Stimulated activated CD8-positive, alpha-beta memory T cell treated with anti-CD3 and anti-CD28 coated beads, Interleukin-15, amount 100 ng/mL, for 48 hours (primary cell): ENCODE data around the gene UBQLN4.
"Not testable (repeated sequence)": the region's sequence is repeated elsewhere in the genome, so short reads cannot be mapped to it uniquely, and the experiment has no call there.

Source experiments
- DNase-seq, 2 donors: peaks; one replicate each; pipeline ENCODE4 v3.0.0-alpha.2; 2020; ENCODE audit warnings: low read depth in 2 of 2

The UBQLN4 gene

DNA sequence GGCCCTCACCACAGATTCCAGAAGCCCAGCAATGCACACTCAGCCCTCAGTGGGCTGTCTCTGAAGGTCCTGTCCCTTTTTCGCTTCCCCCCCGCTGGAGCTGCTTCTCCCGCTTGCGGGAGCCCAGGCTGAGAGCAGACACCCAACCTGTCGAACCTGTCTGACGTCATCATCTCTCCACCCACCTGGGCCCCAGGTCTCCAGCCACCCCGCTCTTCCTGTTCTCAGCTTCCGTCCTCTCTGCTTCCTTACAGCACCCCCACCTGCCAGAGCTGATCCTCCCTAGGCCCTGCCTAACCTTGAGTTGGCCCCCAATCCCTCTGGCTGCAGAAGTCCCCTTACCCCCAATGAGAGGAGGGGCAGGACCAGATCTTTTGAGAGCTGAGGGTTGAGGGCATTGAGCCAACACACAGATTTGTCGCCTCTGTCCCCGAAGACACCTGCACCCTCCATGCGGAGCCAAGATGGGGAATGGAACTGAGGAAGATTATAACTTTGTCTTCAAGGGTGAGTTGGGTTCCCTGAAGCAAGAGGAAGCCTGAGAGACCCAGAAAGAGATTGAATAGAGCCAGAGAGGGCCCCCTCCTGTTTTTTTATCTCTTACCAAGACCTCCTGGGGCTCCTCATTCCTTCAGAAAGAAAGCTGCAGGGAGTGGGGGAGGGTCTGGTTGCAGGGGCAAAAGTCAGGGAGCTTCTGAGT lies 7.5 kb upstream of the UBQLN4 start, which contains the start of gene RAB25:
Gene RAB25 (plus strand): TSS at position 224 of the 700 bp plus-strand sequence. CDS start 241 bp downstream, at position 465.
- no peak for DNase-seq

DNA sequence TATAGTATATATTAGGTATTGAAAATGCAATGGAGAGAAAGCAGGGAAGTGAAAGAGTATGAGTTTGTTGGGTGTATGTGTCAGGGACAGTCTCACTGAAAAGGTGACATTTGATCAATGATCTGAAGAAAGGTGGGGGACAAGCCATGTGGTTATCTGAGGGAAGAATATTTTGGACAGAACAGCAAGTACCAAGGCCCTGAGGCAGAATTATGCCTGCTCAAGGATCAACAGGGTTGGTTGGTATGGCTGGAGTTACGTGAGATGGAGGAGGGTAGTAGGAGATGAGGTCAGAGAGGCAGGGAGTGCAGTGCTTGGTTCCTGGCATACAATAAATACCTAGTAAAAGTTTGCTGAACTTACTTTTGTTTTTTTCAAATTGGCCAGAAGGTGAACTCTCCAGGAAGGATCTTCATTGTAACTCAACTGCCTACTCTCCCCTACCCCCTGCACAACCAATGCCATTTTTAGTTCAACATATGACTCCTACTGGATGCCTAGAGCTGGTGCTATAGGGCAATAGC lies 2.8 kb upstream of the UBQLN4 start:
- no peak for DNase-seq

DNA sequence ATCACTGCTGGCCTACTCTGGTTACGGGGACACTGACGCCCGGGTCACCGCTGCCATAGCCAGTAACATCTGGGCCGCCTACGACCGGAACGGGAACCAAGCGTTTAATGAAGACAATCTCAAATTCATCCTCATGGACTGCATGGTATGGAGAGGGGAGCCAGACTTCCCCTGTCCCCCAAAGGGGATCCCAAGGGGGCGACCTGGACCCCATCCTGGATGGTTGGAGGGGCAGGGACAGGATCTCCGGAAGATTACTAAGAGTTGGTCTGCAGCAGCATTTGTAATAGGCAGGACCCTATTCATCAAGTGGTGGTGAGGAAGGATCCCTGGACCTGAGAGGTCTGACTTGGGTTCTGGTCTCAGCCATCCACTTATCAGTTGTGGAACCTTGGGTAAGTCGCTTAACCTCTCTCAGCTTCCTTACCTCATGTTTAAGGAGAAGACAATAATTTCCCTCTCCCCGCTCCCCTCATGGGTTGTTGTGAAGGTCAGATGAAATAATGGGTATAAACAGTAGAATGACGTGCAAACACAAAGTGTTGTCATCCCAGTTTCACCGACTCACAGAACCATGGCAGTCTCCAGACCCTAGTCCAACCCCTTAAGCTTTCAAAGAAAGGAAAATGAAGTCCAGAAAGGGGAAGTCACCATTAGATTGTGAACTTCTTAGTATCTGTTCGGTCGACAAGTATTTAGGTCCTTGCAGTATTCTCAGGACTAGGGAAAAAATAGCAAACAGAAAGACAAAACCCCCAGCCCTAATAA lies 1.9 kb upstream of the UBQLN4 start:
- no peak for DNase-seq

DNA sequence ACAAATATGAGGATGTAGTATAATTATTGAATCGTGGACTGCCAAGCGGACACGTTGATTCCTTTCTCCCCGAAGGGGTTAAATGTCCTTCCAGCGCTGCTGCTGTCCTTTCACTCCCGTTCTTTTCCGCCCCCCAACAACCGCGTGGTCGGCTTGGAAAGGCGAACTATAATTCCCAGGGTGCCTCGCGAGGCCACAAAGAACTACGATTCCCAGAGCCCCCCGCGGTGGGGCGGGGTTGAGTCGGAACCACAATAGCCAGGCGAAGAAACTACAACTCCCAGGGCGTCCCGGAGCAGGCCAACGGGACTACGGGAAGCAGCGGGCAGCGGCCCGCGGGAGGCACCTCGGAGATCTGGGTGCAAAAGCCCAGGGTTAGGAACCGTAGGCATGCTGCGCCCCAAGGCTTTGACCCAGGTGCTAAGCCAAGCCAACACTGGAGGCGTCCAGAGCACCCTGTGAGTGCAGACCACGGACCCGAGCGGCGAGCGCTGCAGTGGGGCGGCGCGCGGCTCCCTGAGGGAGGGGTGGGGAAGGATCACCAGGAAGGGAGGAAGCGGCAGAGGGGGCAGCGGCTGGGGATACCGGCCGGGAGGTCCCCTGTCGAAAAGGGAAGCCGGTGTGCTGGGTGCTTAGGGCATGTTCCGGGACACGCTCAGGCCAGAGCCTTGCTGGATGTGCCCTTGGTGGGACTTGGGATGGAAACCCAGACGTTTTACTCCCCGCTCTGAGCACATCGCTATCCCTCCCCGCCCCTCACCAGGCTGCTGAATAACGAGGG lies 1.1 kb upstream of the UBQLN4 start, which contains the start of gene LAMTOR2:
Gene LAMTOR2 (plus strand): TSS at position 283 of the 781 bp plus-strand sequence. CDS start 108 bp downstream, at position 391.
- DNase-seq, result peak; percentile 93 to 94

DNA sequence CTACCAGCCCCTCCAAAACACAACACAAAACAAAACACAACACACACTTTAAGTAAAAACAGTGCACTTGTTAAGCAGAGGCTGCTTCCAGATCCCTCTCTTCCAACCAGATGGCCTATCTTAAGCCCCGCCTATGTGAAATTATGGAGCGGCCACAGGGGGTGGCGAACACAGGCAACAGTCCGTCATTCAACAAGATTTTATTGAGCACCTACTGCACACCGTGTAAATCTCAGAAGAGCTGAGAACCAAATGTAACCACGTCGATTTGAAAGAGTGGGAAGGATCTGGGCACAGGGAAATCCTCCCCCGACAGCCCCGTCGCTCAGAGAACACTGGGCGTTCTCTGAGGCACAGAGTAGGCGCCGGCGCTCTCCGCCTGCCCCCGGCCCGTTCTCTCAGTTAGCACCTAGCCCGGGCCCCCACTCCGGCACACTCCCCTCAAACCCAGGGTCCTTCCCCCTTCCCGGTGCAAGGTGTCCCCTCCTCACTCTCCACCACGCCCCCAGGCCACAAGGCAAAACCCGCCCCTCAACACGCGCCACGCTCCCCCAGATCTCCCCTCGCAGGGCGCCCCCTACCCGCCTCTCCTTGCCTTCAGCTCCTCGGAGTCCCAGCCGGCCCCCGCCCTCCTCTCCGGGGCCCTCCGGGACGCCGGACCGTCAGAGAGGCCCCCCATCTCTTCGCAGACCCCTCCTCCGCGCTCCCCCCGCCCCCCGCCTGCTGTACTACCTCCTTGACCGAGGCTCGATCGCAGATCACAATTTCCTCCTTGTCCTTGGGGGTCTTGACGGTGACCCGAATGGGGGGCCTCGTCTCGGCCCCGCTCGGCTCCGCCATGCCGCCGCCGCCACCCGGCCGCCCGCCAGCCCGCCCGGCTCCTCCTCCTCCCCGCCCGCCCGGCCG lies 483 bp downstream of the UBQLN4 start:
- peak; percentile 47 to 55 for DNase-seq

DNA sequence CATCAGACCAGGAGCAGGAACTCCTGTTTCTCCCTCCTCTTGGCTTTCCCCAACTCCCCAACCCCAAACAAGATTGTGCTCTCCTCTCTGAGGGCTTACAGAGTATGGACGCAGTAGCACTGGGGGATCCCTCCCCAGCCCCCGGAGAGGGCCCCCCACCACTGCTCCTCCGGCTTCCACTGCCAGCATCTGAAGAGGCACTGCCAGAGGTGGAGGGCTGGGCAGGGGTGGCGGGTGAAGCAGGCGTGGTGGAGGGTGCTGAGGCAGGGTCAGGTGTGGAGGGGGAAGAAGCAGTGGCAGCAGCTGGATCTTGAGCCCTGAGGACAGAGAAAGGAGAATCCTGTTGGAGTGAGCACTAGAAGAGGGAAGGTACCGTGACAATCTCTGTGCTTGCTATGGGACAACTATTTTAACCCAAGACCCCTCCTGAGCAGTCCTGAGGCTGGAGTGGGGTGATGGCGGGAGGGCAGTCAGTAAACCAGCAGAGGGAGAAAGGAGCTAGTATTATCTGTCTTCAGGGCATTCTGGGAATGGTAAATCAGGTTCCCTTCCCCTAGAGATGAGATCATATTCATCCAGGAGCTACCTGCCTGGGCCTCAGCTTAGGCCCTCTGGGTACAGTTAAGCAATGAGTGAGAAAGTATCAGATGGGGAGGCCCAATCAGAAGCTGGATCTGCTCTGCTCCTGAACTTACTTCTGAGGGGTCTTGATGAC lies 2.4 kb downstream of the UBQLN4 start:
- DNase-seq, result no peak

DNA sequence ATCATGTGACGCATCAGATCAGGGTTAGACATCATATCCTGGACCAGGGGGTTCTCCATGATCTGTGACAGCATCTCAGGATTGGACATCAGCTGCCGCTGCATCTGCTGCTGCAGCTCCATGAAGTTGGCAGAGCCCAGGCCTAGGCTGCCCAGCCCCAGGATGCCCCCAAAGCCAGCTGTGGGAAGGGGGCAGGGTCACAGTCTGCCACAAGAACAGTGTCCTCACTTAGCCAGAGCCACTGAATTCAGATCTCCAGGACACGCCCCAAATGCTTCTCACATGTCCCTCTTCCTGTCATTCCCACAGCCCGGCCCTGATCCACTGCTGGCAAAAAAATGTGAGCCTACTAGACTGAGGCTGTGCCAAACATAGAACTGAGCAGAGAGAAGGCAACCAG lies 3.2 kb downstream of the UBQLN4 start:
- no peak for DNase-seq

DNA sequence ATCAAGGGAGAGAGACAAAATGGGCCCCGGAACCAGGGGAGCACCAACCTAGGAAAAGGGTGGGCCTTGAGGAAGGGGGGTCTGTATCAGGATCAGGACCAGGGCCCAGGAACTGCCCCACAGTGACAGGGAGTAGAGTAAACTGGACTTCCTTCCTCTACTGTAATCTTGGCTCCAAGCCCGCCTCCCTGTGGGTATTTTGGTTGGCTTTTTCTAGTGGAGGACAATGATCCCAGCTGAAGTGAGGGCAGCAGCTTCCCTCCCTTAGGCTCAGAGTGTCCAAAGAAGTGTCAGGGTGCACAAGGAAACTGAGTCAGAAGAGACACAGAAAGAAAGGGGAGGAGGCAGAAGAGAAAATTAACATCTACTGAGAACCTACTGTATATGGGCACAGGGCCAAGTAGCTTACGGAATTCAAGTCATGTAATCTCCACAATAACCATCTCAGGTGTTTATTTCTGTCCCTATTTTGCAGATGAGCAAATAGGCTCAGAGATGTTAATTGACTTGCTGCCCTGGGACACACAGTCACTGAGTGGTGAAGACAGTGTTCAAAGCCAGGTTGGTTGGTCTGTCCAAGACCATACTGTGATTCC lies 4.8 kb downstream of the UBQLN4 start:
- no peak for DNase-seq

DNA sequence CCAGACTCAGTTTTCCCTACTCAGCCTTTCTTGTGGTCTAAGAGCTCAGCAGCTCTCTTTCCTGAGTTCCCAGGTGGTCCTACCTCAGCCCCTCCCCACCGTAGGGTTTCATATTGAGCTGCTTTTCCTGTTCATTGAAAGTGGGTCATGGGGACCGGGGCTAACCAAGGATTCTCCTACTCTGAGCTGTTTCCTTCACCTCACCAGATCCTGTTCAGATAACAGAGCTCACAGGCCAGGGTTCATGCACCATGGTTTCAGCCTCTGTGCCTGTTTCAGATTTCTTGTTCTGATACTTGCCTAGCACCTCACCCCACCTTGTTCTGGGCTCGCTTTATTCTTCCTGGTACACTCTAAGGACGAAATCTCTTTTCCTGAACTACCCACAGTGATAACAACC lies 8.5 kb downstream of the UBQLN4 start:
- DNase-seq, result no peak

DNA sequence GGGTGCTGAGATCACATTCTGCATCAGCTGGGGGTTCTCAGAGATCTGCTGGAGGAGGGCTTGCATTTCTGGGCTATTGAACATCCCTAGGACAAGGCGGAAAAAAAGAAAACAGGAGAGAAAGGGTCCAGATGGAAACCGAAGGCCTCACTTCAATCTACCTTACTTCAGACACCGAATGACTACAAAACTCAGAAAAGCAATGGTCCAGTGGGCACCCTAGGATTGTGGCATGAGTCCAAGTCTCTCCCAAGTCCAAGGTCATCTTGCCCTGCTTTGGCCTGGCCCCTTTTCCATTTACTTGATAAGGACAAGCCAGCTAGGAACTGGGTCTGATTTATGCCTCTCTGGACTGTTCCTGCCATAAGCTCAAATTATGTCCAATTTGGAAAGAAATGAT lies 10.8 kb downstream of the UBQLN4 start:
- DNase-seq, result no peak

DNA sequence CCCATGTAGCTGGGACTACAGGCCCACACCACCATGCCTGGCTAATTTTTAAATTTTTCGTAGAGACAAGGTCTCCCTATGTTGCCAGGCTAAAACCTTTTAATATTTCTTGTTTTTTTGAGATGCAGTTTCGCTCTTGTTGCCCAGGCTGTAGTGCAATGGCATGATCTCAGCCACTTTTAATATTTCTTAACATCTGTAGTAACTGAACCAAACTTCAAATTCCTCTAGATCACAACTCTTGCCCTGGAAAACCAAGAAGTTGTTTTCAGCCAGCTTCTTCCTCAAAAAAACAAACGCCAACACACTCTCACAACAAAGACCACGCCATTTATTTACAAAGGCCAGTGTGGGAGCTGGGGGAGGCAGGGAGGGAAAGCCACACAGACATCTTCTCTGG lies 18.6 kb downstream of the UBQLN4 start:
- DNase-seq, result not testable (repeated sequence)

DNA sequence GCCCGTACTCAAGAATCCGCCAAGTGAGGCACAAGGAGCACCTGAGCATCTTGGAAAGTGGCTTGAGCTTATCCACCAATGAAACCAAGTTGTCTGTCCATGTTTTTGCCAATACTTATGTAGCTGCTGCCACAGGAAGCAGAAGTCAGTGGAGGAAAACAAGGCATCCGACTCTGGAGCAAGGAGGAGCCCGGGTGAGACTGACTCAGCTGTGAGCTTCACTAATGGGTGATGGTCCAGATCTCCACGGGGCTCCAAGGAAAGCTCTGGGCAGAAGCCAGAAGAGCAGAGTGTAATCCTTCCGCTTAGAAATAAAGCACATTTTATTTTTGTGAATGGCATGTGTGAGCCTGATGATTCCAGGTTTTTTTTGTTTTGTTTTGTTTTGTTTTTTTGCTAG lies 20.6 kb downstream of the UBQLN4 start:
- no peak for DNase-seq

DNA sequence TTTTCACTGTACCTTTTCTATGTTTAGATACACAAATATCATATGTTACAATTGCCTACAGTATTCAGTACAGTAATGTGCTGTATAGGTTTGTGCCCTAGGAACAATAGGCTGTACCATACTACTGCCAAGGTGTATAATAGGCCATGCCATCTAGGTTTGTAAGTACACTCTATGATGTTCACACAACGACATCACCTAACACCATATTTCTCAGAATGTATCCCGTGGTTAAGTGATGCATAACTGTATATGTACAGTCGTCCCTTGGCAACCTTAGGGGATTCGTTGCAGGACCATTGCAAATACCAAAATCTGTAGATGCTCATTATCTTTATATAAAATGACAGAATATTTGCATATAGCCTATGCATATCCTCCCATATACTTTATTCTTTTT lies 27.0 kb downstream of the UBQLN4 start:
- no peak for DNase-seq

DNA sequence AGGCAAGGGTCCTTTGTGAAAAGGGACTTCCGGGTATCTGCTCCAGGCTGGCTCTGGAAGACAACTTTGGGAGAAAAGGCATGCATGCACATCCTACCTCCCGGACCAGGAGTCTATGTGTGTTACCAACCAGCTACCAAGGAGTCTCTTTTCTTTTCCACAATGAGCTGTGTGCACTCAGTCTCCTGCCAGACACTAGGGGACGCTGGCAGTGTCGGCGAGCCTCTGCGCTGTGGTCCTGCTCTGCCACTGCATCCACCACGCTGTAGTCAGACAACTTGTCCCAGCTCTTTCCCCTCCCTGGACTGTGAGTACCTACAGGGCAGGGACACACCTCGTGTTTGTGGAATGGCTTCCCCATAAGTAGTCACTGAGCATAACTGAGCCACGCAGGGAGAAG lies 27.7 kb downstream of the UBQLN4 start:
- DNase-seq, result peak; percentile 18 to 24

DNA sequence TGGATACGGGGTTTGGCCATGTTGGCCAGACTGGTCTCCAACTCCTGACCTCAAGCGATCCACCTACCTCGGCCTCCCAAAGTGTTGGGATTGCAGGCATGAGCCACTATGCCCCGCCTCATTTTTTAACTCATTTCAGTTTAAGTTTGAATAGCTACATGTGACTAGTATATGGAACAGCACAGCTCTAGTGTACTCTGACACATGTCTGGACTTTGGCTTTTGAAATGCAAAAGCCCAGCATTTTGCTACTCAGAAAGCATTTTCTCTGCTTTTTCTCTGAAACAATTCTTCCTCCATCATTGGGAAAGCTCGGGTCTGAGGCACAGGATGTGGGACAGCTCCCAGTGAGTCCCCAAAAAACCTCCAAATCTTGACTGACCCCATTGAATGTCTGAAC lies 28.8 kb downstream of the UBQLN4 start:
- no peak for DNase-seq

DNA sequence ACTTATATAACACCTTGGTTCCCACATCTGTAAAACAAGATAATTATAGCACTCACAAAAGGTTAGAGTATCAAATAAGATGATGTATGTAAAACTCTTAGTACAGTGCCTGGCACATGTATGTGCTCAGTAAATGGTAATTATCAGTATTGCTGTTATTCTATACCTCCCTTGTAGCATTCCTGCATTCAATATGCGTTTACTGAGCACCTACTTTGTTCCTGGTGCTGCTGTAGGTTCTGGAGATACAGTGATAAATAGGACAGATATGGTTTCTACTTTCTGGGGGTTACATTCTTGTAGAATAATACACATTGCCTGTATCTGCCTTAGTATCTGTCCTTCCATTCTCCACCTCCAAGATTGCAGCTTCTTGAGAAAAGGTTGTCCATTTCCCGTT lies 31.6 kb downstream of the UBQLN4 start:
- DNase-seq, result no peak

DNA sequence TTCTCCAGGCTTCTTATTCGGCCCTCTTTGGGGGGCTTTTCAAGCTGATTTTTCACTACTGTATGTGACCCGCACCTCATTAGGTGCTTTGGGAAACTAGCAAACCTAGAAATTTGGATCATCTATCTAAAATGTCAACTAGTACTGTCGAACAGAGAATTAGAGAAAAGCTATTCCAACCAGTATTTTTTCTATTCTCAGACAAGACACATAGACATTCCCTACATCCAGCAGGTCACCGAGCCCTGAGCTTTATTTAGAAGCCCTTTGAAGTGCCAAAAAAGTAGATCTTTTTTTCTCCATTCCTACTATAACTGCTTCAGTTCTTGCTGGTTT lies 32.5 kb downstream of the UBQLN4 start:
- DNase-seq, result no peak

DNA sequence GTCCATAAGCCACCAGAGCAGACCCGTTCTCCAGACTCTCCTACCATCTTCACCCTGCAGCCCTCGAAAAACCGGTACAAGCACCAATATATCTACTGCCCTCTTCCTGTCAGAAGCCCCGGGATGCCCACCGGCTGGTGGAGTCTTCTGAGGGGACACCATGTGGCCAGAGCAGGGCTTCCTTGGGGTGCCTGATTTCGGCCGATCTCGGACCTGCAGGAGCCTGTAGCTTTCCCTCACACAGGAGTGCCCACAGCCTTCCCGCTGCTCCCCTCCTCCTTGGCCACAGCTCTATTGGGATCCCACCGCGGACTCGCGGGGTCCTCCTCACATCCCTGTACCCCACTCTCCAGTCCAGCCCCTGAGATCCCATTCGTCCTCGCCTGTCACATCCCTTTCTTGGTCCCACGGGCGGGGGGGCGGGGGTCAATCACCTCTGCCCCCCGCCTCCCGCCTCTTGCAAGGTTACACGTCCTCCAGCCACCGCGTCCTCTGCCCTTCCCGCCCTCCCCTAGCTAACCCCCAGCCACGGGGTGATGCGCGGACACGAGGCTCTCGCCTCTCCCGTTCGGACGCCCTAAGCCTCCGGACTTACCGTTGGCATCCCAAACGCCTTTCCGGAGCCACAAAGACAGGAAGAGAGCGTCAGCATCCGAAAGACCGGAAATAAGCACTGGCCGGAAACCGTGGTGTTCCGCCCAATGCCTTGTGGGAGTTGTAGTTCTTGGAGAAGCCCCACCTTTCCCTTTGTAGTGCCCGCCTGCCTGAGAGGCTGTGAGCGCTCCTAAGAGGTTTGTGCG lies 33.1 kb downstream of the UBQLN4 start, which contains the start of gene SSR2:
Gene SSR2 (minus strand): TSS at position 659 of the 800 bp plus-strand sequence. CDS start 784 bp downstream, outside the sequence.
- peak; percentile 76 to 79 for DNase-seq

DNA sequence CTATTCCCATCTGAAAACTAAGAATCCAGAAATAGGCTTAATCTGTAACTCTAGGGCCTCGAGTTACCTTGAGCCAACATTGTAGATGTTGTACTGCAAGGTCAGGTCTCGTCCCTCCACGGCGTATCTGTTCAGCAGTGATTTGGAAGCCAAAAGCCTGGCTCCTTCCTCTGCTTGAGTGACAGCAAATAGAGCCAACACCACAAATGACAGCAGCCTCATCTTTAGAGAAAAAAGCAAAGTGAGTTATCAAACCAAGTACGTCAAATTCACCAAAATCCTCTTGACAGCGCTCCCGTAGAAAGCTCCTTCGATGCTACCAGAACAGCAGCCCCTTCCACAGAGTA lies 33.7 kb downstream of the UBQLN4 start:
- DNase-seq, result no peak
